Duodenal mucosa (tissue), 2 donors: ENCODE results near the gene PHACTR1.

Experiments used
- H3K27ac ChIP-seq: one replicate; pipeline ENCODE4 v1.7.0; 2013; ENCODE audit warnings: low read depth, low read length
- H3K27me3 ChIP-seq, 2 donors: one replicate each; pipeline ENCODE4 v1.7.0; 2013; ENCODE audit warnings: low read length in 2 of 2, control low read depth in 1 of 2; ENCODE audit not compliant: insufficient read depth in 2 of 2, control insufficient read depth in 1 of 2
- H3K36me3 ChIP-seq, 2 donors: one replicate each; pipeline ENCODE4 v1.7.0; 2013; ENCODE audit warnings: low read length in 2 of 2, control low read depth in 1 of 2; ENCODE audit not compliant: insufficient read depth in 2 of 2, control insufficient read depth in 1 of 2
- H3K4me1 ChIP-seq, 2 donors: one replicate each; pipeline ENCODE4 v1.7.0; 2013; ENCODE audit warnings: low read length in 2 of 2, control low read depth in 1 of 2; ENCODE audit not compliant: insufficient read depth in 2 of 2, control insufficient read depth in 1 of 2
- H3K4me3 ChIP-seq, 2 donors: one replicate each; pipeline ENCODE4 v1.7.0; 2013; ENCODE audit warnings: low read length in 2 of 2, low read depth in 1 of 2
- H3K9ac ChIP-seq, 2 donors: one replicate each; pipeline ENCODE4 v1.7.0; 2013; ENCODE audit warnings: low read length in 2 of 2, low read depth in 1 of 2
- H3K9me3 ChIP-seq, 2 donors: one replicate each; pipeline ENCODE4 v1.7.0; 2013; ENCODE audit warnings: low read length in 2 of 2, control low read depth in 1 of 2; ENCODE audit not compliant: control insufficient read depth in 1 of 2

The PHACTR1 gene

DNA sequence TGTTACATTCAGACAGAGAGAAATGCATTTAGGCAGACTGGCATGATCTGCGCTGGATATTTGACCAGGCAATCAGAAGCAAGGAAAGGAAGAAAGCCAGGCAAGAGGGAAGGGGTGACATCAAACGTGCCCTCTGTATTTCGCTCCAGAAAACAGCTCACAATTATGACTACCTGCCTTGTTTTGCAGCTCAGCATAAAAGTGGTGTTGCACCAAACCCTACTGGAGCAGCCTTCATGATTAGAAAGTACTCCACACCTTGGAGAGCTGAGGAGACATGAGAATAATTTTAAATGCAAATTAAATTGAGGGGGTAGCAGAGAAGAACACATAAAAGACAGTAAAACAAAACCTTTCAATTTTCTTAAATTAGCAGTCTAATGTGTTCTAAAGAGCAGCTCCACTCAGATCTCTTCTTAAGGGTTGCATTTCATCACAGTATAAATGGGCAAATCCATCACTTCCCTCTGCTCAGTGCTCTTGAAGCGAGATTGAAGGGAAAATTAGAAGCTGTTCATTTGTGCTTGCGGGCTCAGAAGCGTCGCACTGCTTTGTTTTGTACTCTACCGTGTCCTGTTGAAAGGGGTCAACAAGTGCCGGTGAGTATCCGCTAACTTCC lies at the start of gene PHACTR1:
Gene PHACTR1, plus strand, starts transcription at position 470 of the 619 bp plus-strand sequence.
- Histone ChIP-seq H3K9ac (no peak within 1 kb of the TSS), H3K27me3 (peaks cover 6 to 16% of the 10 kb centered on the region in 2 donors), H3K27ac (no peak within 1 kb of the TSS), H3K4me3 (no peak within 1 kb of the TSS), H3K9me3 (no peaks in the 10 kb centered on the region), H3K36me3 (no peaks in the 10 kb centered on the region), H3K4me1 (no peaks in the 10 kb centered on the region)

DNA sequence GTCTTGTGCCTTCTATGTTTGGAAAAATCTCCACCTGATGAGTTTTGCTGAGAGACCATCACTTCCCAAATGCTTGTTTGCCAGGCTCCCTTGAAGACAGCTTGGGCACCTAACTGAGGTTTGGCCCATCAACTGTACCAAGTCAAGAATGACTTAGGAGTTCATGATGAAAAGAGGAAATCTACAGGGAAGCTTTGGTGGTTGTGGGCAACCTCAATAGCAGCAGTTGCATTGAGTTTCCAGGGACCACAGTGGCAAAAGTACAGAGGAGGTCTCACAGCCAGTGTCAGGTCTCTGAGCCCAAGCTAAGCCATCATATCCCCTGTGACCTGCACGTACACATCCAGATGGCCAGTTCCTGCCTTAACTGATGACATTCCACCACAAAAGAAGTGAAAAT lies 49.7 kb upstream of the PHACTR1 start:
- Histone ChIP-seq H3K4me1 (no peaks in the 10 kb centered on the region), H3K27me3 (no peaks in the 10 kb centered on the region), H3K9me3 (no peaks in the 10 kb centered on the region), H3K9ac (no peak overlapping the region), H3K36me3 (no peaks in the 10 kb centered on the region), H3K27ac (no peak overlapping the region), H3K4me3 (no peak overlapping the region)

DNA sequence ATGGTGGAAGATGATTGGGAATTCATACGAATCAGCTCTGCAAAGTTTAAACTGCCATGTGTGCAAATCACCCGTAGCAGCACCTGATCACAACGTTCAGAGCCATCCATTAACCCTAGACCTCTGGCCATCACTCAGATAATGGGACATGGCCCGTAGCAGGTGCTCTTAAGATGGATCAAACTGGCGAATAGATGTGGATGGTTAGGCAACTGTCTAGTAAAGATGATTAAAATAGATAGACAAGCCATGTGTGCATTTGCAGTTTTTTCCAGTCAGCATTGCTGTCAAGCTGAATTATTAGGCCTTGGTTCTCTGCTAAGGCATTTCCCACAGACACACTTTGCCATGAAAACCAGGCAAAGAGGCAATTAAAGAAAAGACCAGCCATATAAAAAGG lies 40.6 kb upstream of the PHACTR1 start:
- Histone ChIP-seq H3K4me1 (no peaks in the 10 kb centered on the region), H3K9ac (no peak overlapping the region), H3K27ac (no peak overlapping the region), H3K36me3 (no peaks in the 10 kb centered on the region), H3K27me3 (no peaks in the 10 kb centered on the region), H3K4me3 (no peak overlapping the region), H3K9me3 (no peaks in the 10 kb centered on the region)

DNA sequence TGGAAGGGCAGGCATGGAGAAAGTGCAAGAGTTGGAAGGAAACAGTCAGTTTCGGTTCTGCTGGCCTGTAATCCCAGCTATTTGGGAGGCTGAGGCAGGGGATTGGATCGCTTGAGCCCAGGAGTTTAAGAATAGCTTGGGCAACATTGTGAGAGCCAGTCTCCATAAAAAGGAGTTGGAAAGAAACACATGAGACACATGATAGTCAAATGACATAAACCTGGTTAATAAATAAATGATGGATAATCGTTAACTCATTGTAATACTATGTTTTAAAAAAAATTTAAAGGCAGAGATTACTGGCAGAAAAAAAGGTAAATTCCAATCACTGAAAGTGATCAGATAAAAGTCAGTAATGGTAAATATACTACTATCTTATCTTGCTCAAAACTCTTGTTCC lies 37.2 kb upstream of the PHACTR1 start:
- no peaks in the 10 kb centered on the region for H3K27me3 ChIP-seq
- H3K4me1 ChIP-seq = no peaks in the 10 kb centered on the region
- no peak overlapping the region for H3K27ac ChIP-seq
- no peaks in the 10 kb centered on the region for H3K36me3 ChIP-seq
- H3K4me3 ChIP-seq = no peak overlapping the region
- H3K9me3 ChIP-seq = no peaks in the 10 kb centered on the region
- no peak overlapping the region for H3K9ac ChIP-seq

DNA sequence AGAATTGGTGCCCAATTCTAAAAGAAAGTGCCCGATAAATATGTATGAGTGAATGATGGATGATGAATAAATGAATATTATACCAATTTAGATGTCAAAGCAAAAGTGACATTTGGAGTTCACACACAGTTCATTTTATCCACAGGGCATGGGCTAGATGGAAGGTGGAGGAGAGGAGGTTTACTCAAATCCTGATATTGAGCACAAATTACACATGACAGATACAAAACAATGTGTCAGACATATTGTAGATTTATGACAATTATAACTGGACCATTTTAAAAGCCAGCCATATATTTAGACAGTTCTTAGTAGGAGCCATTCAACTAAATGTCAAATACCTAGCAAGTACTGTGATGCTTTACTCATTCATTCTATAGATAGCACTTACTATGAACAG lies 23.4 kb upstream of the PHACTR1 start:
- no peak overlapping the region for H3K27ac ChIP-seq
- peaks cover 0 to 12% of the 10 kb centered on the region in 2 donors for H3K27me3 ChIP-seq
- H3K9ac ChIP-seq = no peak overlapping the region
- no peaks in the 10 kb centered on the region for H3K36me3 ChIP-seq
- H3K4me1 ChIP-seq = no peaks in the 10 kb centered on the region
- no peaks in the 10 kb centered on the region for H3K9me3 ChIP-seq
- no peak overlapping the region for H3K4me3 ChIP-seq

- Histone ChIP-seq H3K4me3 (no peak overlapping the region), H3K27ac (no peak overlapping the region), H3K27me3 (peaks cover 0 to 4% of the 10 kb centered on the region in 2 donors), H3K4me1 (no peaks in the 10 kb centered on the region), H3K9ac (no peak overlapping the region), H3K9me3 (no peaks in the 10 kb centered on the region), H3K36me3 (no peaks in the 10 kb centered on the region)
These were observed 18.3 kb upstream of the PHACTR1 start for GRCh38 chr6:12698298-12698697.

DNA sequence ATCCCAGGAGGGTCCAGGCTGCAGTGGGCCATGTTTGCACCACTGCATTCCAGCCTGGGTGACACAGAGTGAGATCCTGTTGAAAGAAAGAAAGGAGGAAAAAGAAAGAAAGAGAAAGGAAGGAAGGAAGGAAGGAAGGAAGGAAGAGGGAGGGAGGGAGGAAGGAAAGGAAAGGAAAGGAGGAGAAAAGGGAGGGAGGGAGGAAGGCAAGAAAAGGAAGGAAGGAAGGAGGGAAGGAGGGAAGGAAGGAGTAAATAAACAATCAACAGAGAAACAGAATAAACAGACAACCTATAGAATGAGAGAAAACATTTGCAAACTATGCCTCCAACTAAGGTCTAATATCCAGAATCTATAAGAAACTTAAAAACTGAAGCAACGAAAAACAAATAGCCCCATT lies 11.6 kb upstream of the PHACTR1 start:
- Histone ChIP-seq H3K4me3 (no peak overlapping the region), H3K27me3 (no peaks in the 10 kb centered on the region), H3K36me3 (no peaks in the 10 kb centered on the region), H3K4me1 (no peaks in the 10 kb centered on the region), H3K9me3 (no peaks in the 10 kb centered on the region), H3K27ac (no peak overlapping the region), H3K9ac (no peak overlapping the region)

DNA sequence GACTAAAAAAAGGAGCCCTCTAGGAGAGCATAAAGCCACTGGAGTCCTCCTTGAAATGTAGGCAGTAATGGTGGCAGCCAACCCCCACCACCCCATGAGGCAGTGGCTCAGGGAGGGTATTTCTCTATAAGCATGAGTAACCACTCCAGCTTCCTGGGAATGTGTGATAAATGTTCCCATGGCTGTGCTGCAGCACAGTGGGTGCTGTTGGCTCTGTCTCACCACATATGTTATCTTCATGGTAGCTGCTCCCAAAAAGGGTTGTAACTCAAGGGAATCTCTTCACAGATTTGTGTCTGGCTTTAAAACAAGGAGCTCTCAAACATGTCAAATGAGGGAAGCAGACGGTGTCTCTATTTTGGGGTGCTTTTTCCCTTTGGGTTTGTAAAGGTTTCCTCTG lies 7.5 kb upstream of the PHACTR1 start:
- Histone ChIP-seq H3K9ac (no peak overlapping the region), H3K9me3 (no peaks in the 10 kb centered on the region), H3K36me3 (no peaks in the 10 kb centered on the region), H3K27me3 (no peaks in the 10 kb centered on the region), H3K4me1 (no peaks in the 10 kb centered on the region), H3K4me3 (no peak overlapping the region), H3K27ac (no peak overlapping the region)

DNA sequence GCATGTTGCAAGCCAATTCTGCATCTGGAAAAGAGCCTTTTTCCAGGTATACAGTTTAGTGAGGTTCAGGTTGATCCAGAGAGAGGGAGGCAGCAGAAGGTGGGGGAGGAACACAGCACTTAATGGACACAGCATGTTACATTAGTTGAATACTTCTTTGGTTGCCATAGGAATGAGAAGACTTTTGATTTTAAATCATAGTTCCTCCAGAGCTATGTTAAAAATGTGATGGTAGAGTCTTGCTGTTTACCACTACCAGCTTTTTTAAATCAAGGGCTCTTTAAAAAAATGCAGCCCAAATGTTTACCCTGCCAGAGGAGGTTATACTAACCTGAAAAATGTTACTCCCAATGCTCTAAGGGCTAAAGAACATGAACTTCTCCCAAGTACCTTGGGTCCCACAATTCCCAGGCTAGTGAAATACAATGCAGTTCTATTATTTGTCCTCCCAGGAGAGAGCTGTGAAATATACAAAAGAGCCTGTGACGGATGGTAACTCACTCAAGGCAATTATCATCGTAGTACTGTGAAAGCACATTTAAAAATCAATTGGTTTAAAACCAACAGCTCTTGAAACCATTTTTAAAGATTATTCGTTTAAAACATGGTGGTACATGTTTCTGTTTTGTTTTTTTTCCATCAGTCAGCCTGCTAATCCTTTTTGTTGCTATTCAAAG lies 6.9 kb upstream of the PHACTR1 start:
- Histone ChIP-seq H3K27ac (no peak overlapping the region), H3K9me3 (no peaks in the 10 kb centered on the region), H3K36me3 (no peaks in the 10 kb centered on the region), H3K9ac (no peak overlapping the region), H3K4me3 (no peak overlapping the region), H3K4me1 (no peaks in the 10 kb centered on the region), H3K27me3 (no peaks in the 10 kb centered on the region)

DNA sequence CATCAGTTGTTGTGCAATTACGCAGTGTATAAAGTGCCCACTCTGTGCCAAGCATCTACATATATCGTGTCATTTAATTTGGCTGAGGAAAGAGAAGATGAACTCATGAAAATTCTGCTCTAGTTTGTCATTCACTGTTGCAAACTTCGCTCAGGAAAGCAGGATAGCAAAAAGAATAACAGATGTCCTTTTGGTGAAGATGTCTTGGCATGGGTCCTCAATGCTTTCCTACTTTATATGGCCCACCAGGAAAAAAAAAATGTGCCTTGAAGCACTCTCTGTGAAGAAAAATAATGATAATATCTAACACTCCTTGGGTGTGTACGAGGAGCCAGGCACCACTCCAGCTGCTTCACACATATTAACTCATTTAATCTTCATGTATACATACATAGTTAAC lies 5.6 kb upstream of the PHACTR1 start:
- Histone ChIP-seq H3K36me3 (no peaks in the 10 kb centered on the region), H3K4me1 (no peaks in the 10 kb centered on the region), H3K27me3 (peaks cover 0 to 4% of the 10 kb centered on the region in 2 donors), H3K9ac (no peak overlapping the region), H3K27ac (no peak overlapping the region), H3K4me3 (no peak overlapping the region), H3K9me3 (no peaks in the 10 kb centered on the region)
